ENCODE measurements around the gene CACNA1G.

The CACNA1G gene

GRCh38 chr17:50584116-50584515, 23.6 kb downstream of the CACNA1G start:
- ATAC-seq (replicated peaks) (no peak), DNase-seq (no peak)
- Mint-ChIP-seq H3K27me3 (peaks cover 44 to 83% of the 10 kb centered on the region in 2 donors), H3K9me3 (no peaks in the 10 kb centered on the region), H3K4me3 (no peak overlapping the region), H3K36me3 (ENCODE audit: insufficient read depth) (no peaks in the 10 kb centered on the region), H3K27ac (peak overlapping the region in 1 of 2 donors; percentile 1), H3K4me1 (ENCODE audit: low read depth in 2 of 2) (no peaks in the 10 kb centered on the region)

GRCh38 chr17:50584749-50585148, 24.2 kb downstream of the CACNA1G start:
- Mint-ChIP-seq H3K4me3 (no peak overlapping the region), H3K4me1 (ENCODE audit: low read depth in 2 of 2) (no peaks in the 10 kb centered on the region), H3K27ac (no peak overlapping the region), H3K27me3 (peaks cover 43 to 84% of the 10 kb centered on the region in 2 donors), H3K36me3 (ENCODE audit: insufficient read depth) (no peaks in the 10 kb centered on the region), H3K9me3 (no peaks in the 10 kb centered on the region)
- no peak for DNase-seq
- no peak for ATAC-seq (replicated peaks)

- no peaks in the 10 kb centered on the region for H3K36me3 Mint-ChIP-seq (ENCODE audit: insufficient read depth)
- no peak overlapping the region for H3K4me3 Mint-ChIP-seq
- peaks cover 42 to 81% of the 10 kb centered on the region in 2 donors for H3K27me3 Mint-ChIP-seq
- no peaks in the 10 kb centered on the region for H3K9me3 Mint-ChIP-seq
- no peak overlapping the region for H3K27ac Mint-ChIP-seq
- no peaks in the 10 kb centered on the region for H3K4me1 Mint-ChIP-seq (ENCODE audit: low read depth in 2 of 2)
- DNase-seq = no peak
- no peak for ATAC-seq (replicated peaks)
These were observed 24.8 kb downstream of the CACNA1G start for GRCh38 chr17:50585346-50585745.

GRCh38 chr17:50585891-50586290, 25.4 kb downstream of the CACNA1G start:
- no peak overlapping the region for H3K27ac Mint-ChIP-seq
- ATAC-seq (replicated peaks) (no peak), DNase-seq (no peak)
- no peaks in the 10 kb centered on the region for H3K4me1 Mint-ChIP-seq (ENCODE audit: low read depth in 2 of 2)
- H3K9me3 Mint-ChIP-seq = no peaks in the 10 kb centered on the region
- no peaks in the 10 kb centered on the region for H3K36me3 Mint-ChIP-seq (ENCODE audit: insufficient read depth)
- H3K27me3 Mint-ChIP-seq = peaks cover 37 to 80% of the 10 kb centered on the region in 2 donors
- no peak overlapping the region for H3K4me3 Mint-ChIP-seq

GRCh38 chr17:50586421-50587247, 26.1 kb downstream of the CACNA1G start:
- DNase-seq = no peak
- H3K4me3 Mint-ChIP-seq = no peak overlapping the region
- ATAC-seq (replicated peaks) = no peak
- H3K27me3 Mint-ChIP-seq = peaks cover 30 to 78% of the 10 kb centered on the region in 2 donors
- H3K27ac Mint-ChIP-seq = no peak overlapping the region
- H3K9me3 Mint-ChIP-seq = no peaks in the 10 kb centered on the region
- no peaks in the 10 kb centered on the region for H3K4me1 Mint-ChIP-seq (ENCODE audit: low read depth in 2 of 2)
- no peaks in the 10 kb centered on the region for H3K36me3 Mint-ChIP-seq (ENCODE audit: insufficient read depth)

- Mint-ChIP-seq H3K4me1 (ENCODE audit: low read depth in 2 of 2) (no peaks in the 10 kb centered on the region), H3K4me3 (no peak overlapping the region), H3K9me3 (no peaks in the 10 kb centered on the region), H3K27ac (no peak overlapping the region), H3K27me3 (peaks cover 25 to 78% of the 10 kb centered on the region in 2 donors), H3K36me3 (ENCODE audit: insufficient read depth) (no peaks in the 10 kb centered on the region)
- no peak for DNase-seq
- ATAC-seq (replicated peaks) = no peak
These were observed 27.1 kb downstream of the CACNA1G start for GRCh38 chr17:50587571-50587970.

- Mint-ChIP-seq H3K4me3 (no peak overlapping the region), H3K9me3 (no peaks in the 10 kb centered on the region)
These were observed 28.0 kb downstream of the CACNA1G start for GRCh38 chr17:50588391-50589049.

GRCh38 chr17:50589095-50589705, 28.7 kb downstream of the CACNA1G start:
- ATAC-seq (replicated peaks) (no peak), DNase-seq (no peak)
- Mint-ChIP-seq H3K4me1 (ENCODE audit: low read depth in 2 of 2) (no peaks in the 10 kb centered on the region), H3K27me3 (peaks cover 10 to 73% of the 10 kb centered on the region in 2 donors), H3K27ac (no peak overlapping the region), H3K9me3 (no peaks in the 10 kb centered on the region), H3K36me3 (ENCODE audit: insufficient read depth) (no peaks in the 10 kb centered on the region), H3K4me3 (no peak overlapping the region)

More at GRCh38 chr17:50588391-50589049, 28.0 kb downstream of the CACNA1G start:
- peaks cover 15 to 77% of the 10 kb centered on the region in 2 donors for H3K27me3 Mint-ChIP-seq
- peak overlapping the region in 1 of 2 donors; percentile 35 for H3K27ac Mint-ChIP-seq
- no peak for DNase-seq
- H3K36me3 Mint-ChIP-seq (ENCODE audit: insufficient read depth) = no peaks in the 10 kb centered on the region
- no peak for ATAC-seq (replicated peaks)
- H3K4me1 Mint-ChIP-seq (ENCODE audit: low read depth in 2 of 2) = no peaks in the 10 kb centered on the region

GRCh38 chr17:50590946-50591737, 30.6 kb downstream of the CACNA1G start:
- H3K27ac Mint-ChIP-seq = no peak overlapping the region
- H3K36me3 Mint-ChIP-seq (ENCODE audit: insufficient read depth) = no peaks in the 10 kb centered on the region
- no peak overlapping the region for H3K4me3 Mint-ChIP-seq
- ATAC-seq (replicated peaks) = no peak
- no peaks in the 10 kb centered on the region for H3K4me1 Mint-ChIP-seq (ENCODE audit: low read depth in 2 of 2)
- H3K9me3 Mint-ChIP-seq = no peaks in the 10 kb centered on the region
- H3K27me3 Mint-ChIP-seq = peaks cover 11 to 73% of the 10 kb centered on the region in 2 donors
- no peak for DNase-seq

GRCh38 chr17:50593321-50593720, 32.8 kb downstream of the CACNA1G start:
- no peak for ATAC-seq (replicated peaks)
- Mint-ChIP-seq H3K4me1 (ENCODE audit: low read depth in 2 of 2) (no peaks in the 10 kb centered on the region), H3K27ac (peak overlapping the region in 1 of 2 donors; percentile 25), H3K9me3 (no peaks in the 10 kb centered on the region), H3K36me3 (ENCODE audit: insufficient read depth) (no peaks in the 10 kb centered on the region), H3K27me3 (peaks cover 11 to 66% of the 10 kb centered on the region in 2 donors), H3K4me3 (no peak overlapping the region)
- no peak for DNase-seq

GRCh38 chr17:50594128-50594823, 33.8 kb downstream of the CACNA1G start:
- H3K9me3 Mint-ChIP-seq = no peaks in the 10 kb centered on the region
- H3K4me1 Mint-ChIP-seq (ENCODE audit: low read depth in 2 of 2) = no peaks in the 10 kb centered on the region
- no peak overlapping the region for H3K27ac Mint-ChIP-seq
- ATAC-seq (replicated peaks) (no peak), DNase-seq (no peak)
- H3K36me3 Mint-ChIP-seq (ENCODE audit: insufficient read depth) = no peaks in the 10 kb centered on the region
- H3K4me3 Mint-ChIP-seq = no peak overlapping the region
- H3K27me3 Mint-ChIP-seq = peaks cover 11 to 63% of the 10 kb centered on the region in 2 donors

- no peaks in the 10 kb centered on the region for H3K4me1 Mint-ChIP-seq (ENCODE audit: low read depth in 2 of 2)
- H3K27me3 Mint-ChIP-seq = peaks cover 11 to 66% of the 10 kb centered on the region in 2 donors
- H3K36me3 Mint-ChIP-seq (ENCODE audit: insufficient read depth) = no peaks in the 10 kb centered on the region
- H3K4me3 Mint-ChIP-seq = no peak overlapping the region
- ATAC-seq (replicated peaks) = no peak
- DNase-seq = no peak
- H3K9me3 Mint-ChIP-seq = no peaks in the 10 kb centered on the region
- no peak overlapping the region for H3K27ac Mint-ChIP-seq
These were observed 34.4 kb downstream of the CACNA1G start for GRCh38 chr17:50594892-50595291.
